ENCODE data around the gene GCFC2. TPM values are rescaled to one million over a fixed set of nuclear protein-coding genes. Genes with fewer than 3 reads are reported as not detected.

GCFC2 gene
- polyA plus RNA-seq, 2 of the 4 experiments (the other 2 are of a cell fraction), result 15.1 to 41.7 TPM

GRCh38 chr2:75722687-75723086 is 12.0 kb upstream of the GCFC2 start:
- ChIA-PET CTCF (interaction anchor here (0.7 to 1.4 kb wide), 3 partner anchors 11 to 222 kb away, joined by 3 to 5 read pairs (median 4); no protein-coding TSS in a partner anchor), POLR2A (interaction anchor here (0.8 kb wide), 1 partner anchor 12 kb away, joined by 3 read pairs; the partner anchor contains the start of gene GCFC2)
- Histone ChIP-seq H3K4me1 (no peaks in the 10 kb centered on the region), H3K4me3 (no peak overlapping the region), H3K9me3 (no peaks in the 10 kb centered on the region), H3K27ac (no peak overlapping the region), H3K4me2 (no peak overlapping the region)
- FAIRE-seq (no peak), DNase-seq (ENCODE audit: low read depth in 1 of 2, low spot score in 1 of 2) (no peak), ATAC-seq (no peak)
- TF ChIP-seq MAFK (IDR thresholded peaks at IDR 0.05; ENCODE audit: partially characterized antibody) (peak; percentile 37), HDAC2 (IDR thresholded peaks at IDR 0.05) (no peak), BHLHE40 (IDR thresholded peaks at IDR 0.05; ENCODE audit: low read depth, low read length) (no peak), CBX2 (IDR thresholded peaks at IDR 0.05; ENCODE audit: borderline replicate concordance, low read depth) (no peak)

- WGBS (ENCODE audit: missing lambda C conversion rate), result 0% methylated on average over 1 of the region's 1 CpG
Measured at GRCh38 chr2:75720525-75720924, 9.8 kb upstream of the GCFC2 start.

GRCh38 chr2:75719616-75720015 is 8.9 kb upstream of the GCFC2 start:
- H3K4me3 ChIP-seq, result no peak overlapping the region
- CTCF ChIA-PET, result interaction anchor here (1.9 to 6.3 kb wide), 3 partner anchors 9 to 79 kb away, joined by 5 to 28 read pairs (median 12); partner anchors contain the start of gene GCFC2
- POLR2A ChIA-PET, result no interaction called here
- no peaks in the 10 kb centered on the region for H3K9me3 ChIP-seq
- no peaks in the 10 kb centered on the region for H3K4me1 ChIP-seq
- FAIRE-seq, result no peak
- WGBS (ENCODE audit: missing lambda C conversion rate), result 0% methylated on average over 1 of the region's 1 CpG
- DNase-seq (ENCODE audit: low read depth in 1 of 2, low spot score in 1 of 2), result no peak
- no peak overlapping the region for H3K27ac ChIP-seq
- no peak overlapping the region for H3K4me2 ChIP-seq
- no peak for ATAC-seq
- no peak for TF ChIP-seq USF2 (IDR thresholded peaks at IDR 0.05)
- no peak for TF ChIP-seq MAX (IDR thresholded peaks at IDR 0.05)
- no peak for TF ChIP-seq TFCP2L1 (CRISPR knock-in tag; IDR thresholded peaks at IDR 0.05)
- no peak for TF ChIP-seq RAD21 (conservative IDR thresholded peaks at IDR 0.05 in 1 of 2, IDR thresholded peaks at IDR 0.05 in 1 of 2)
- no peak for TF ChIP-seq MYC (IDR thresholded peaks at IDR 0.05; ENCODE audit: borderline replicate concordance, low read length)
- TF ChIP-seq FOSB (CRISPR knock-in tag; IDR thresholded peaks at IDR 0.05), result no peak
- no peak for TF ChIP-seq HOXB5 (CRISPR knock-in tag; IDR thresholded peaks at IDR 0.05)
- no peak for TF ChIP-seq POLR2A (IDR thresholded peaks at IDR 0.05; ENCODE audit: low read length)
- TF ChIP-seq PHF8 (IDR thresholded peaks at IDR 0.05; ENCODE audit: borderline replicate concordance, low read depth), result no peak
- TF ChIP-seq ZNF302 (CRISPR knock-in tag; IDR thresholded peaks at IDR 0.05), result no peak
- TF ChIP-seq HEYL (CRISPR knock-in tag; IDR thresholded peaks at IDR 0.05), result no peak
- no peak for TF ChIP-seq RARB (CRISPR knock-in tag; IDR thresholded peaks at IDR 0.05)
- no peak for TF ChIP-seq HES2 (IDR thresholded peaks at IDR 0.05)
- TF ChIP-seq CHD2 (IDR thresholded peaks at IDR 0.05; ENCODE audit: low read length, partially characterized antibody), result no peak
- TF ChIP-seq ZFP36 (IDR thresholded peaks at IDR 0.05; ENCODE audit: borderline replicate concordance, partially characterized antibody), result no peak
- TF ChIP-seq SREBF2 (IDR thresholded peaks at IDR 0.05), result no peak
- no peak for TF ChIP-seq EHMT2 (IDR thresholded peaks at IDR 0.05; ENCODE audit: low read depth)
- TF ChIP-seq HOXA7 (CRISPR knock-in tag; IDR thresholded peaks at IDR 0.05), result no peak

More at GRCh38 chr2:75720525-75720924, 9.8 kb upstream of the GCFC2 start:
- POLR2A ChIA-PET, result no interaction called here
- Histone ChIP-seq H3K27ac (no peak overlapping the region), H3K4me2 (no peak overlapping the region), H3K4me1 (no peaks in the 10 kb centered on the region), H3K9me3 (no peaks in the 10 kb centered on the region), H3K4me3 (no peak overlapping the region)
- no peak for DNase-seq (ENCODE audit: low read depth in 1 of 2, low spot score in 1 of 2)
- no peak for ATAC-seq
- no peak for FAIRE-seq
- no peak for TF ChIP-seq ZNF302 (CRISPR knock-in tag; IDR thresholded peaks at IDR 0.05)
- TF ChIP-seq EHF (CRISPR knock-in tag; IDR thresholded peaks at IDR 0.05), result no peak
- TF ChIP-seq POLR2AphosphoS2 (conservative IDR thresholded peaks at IDR 0.05; ENCODE audit: low read length), result no peak
- no peak for TF ChIP-seq REST (IDR thresholded peaks at IDR 0.05)
- no peak for TF ChIP-seq HOXB5 (CRISPR knock-in tag; IDR thresholded peaks at IDR 0.05)
- no peak for TF ChIP-seq USF2 (IDR thresholded peaks at IDR 0.05)
- CTCF ChIA-PET, result interaction anchor here (1.9 to 6.3 kb wide), 3 partner anchors 10 to 80 kb away, joined by 5 to 28 read pairs (median 12); partner anchors contain the start of gene GCFC2

All from A549 (cell line).